GM12878 (cell line): Measurements from ENCODE around the gene NOTCH4. TPM values are rescaled to one million over a fixed set of nuclear protein-coding genes. Genes with fewer than 3 reads are reported as not detected.

ENCODE experiments used
- ATAC-seq: fragments of 200-7000 bp; cut with Tn5 transposase; 3 replicates; pipeline ENCODE4 v1.9.1; 2020; ENCODE audit warnings: mild to moderate bottlenecking, moderate library complexity
- BruUV-seq: library from RNA; stranded (reverse); fragments of 400-500 nt; replicated peaks from 2 replicates; lab custom pipeline; 2021; lab: Mats Ljungman, UMichigan
- CTCF ChIA-PET: fragments of 300-600 bp; sonication (Branson Sonifier 250); formaldehyde crosslinking; extraction: SDS; loops from one replicate; lab custom pipeline; 2021; ENCODE audit warnings: inconsistent platforms; lab: Yijun Ruan, JAX
- POLR2A ChIA-PET: fragments of 350-600 bp; formaldehyde crosslinking; extraction: SDS; loops from one replicate; lab custom pipeline; 2021; ENCODE audit warnings: inconsistent platforms; lab: Charles Lee
- RAD21 ChIA-PET: fragments of 300-600 bp; sonication (Branson Sonifier 250); formaldehyde crosslinking; loops from one replicate; lab custom pipeline; 2023; ENCODE audit warnings: antibody characterized with exemption; ENCODE audit not compliant: unreplicated experiment; lab: Charles Lee
- SMC1A ChIA-PET: fragments of 300-600 bp; sonication (Branson Sonifier 250); formaldehyde crosslinking; loops from one replicate; lab custom pipeline; 2023; ENCODE audit not compliant: unreplicated experiment, uncharacterized antibody; lab: Charles Lee
- DNase-seq: peaks from one replicate; pipeline ENCODE4 v3.0.0-alpha.2; 2011; ENCODE audit warnings: low read depth, low spot score
- FAIRE-seq: peaks from 3 replicates; lab custom pipeline; 2011; peaks lifted over from hg19 to GRCh38; lab: Jason Lieb, UNC
- H2AFZ ChIP-seq: 2 replicates; pipeline ENCODE4 v1.6.0; 2011; ENCODE audit warnings: low read depth, low read length, control low read depth; ENCODE audit not compliant: control insufficient read depth
- H3K27ac ChIP-seq: 2 replicates; pipeline ENCODE4 v1.5.1; 2011; ENCODE audit warnings: control low read depth; ENCODE audit not compliant: control insufficient read depth, insufficient read depth
- H3K27me3 ChIP-seq, 2 experiments: replicated peaks in 1 of 2; 2 replicates each; pipeline versions ENCODE4 v1.6.0 to v1.6.1; 2011; ENCODE audit warnings: low read length in 1 of 2; ENCODE audit not compliant: control insufficient read depth in 2 of 2, insufficient read depth in 2 of 2
- H3K36me3 ChIP-seq, 2 experiments: 2 replicates each; pipeline ENCODE4 v1.5.1; 2011; ENCODE audit warnings: low read length in 1 of 2; ENCODE audit not compliant: control insufficient read depth in 2 of 2, insufficient read depth in 2 of 2
- H3K4me1 ChIP-seq: 2 replicates; pipeline ENCODE4 v1.6.1; 2011; ENCODE audit warnings: mild to moderate bottlenecking, low read length, moderate library complexity, mixed read lengths; ENCODE audit not compliant: control insufficient read depth, insufficient read depth
- H3K4me2 ChIP-seq: 2 replicates; pipeline ENCODE4 v1.6.0; 2011; ENCODE audit warnings: control low read depth; ENCODE audit not compliant: control insufficient read depth, insufficient read depth
- H3K4me3 ChIP-seq: fragments of 200-600 bp; sonication (generic); 2 replicates; pipeline ENCODE4 v1.5.1; 2016
- H3K79me2 ChIP-seq: 2 replicates; pipeline ENCODE4 v1.6.0; 2011; ENCODE audit warnings: low read length; ENCODE audit not compliant: control insufficient read depth, insufficient read depth
- H3K9ac ChIP-seq: 2 replicates; pipeline ENCODE4 v1.8.0; 2011; ENCODE audit warnings: low read length, control low read depth, mixed read lengths; ENCODE audit not compliant: control insufficient read depth, insufficient read depth
- H3K9me3 ChIP-seq: replicated peaks from 3 replicates; pipeline ENCODE4 v1.5.1; 2011; ENCODE audit warnings: mild to moderate bottlenecking, low read length; ENCODE audit not compliant: control insufficient read depth, insufficient read depth
- H4K20me1 ChIP-seq: 2 replicates; pipeline ENCODE4 v1.6.0; 2011; ENCODE audit not compliant: control insufficient read depth, insufficient read depth
- BACH1 ChIP-seq: fragments of 450-650 bp; IDR thresholded peaks from 2 replicates; pipeline ENCODE4 v1.6.1; 2017; ENCODE audit warnings: mild to moderate bottlenecking, borderline replicate concordance
- CBX3 ChIP-seq: fragments of 200-600 bp; sonication (generic); IDR thresholded peaks from 2 replicates; pipeline ENCODE4 v1.6.1; 2016; ENCODE audit warnings: low read depth, borderline replicate concordance
- E2F8 ChIP-seq: fragments of 450-650 bp; IDR thresholded peaks from 2 replicates; pipeline ENCODE4 v1.6.1; 2018; ENCODE audit warnings: mild to moderate bottlenecking, low read depth, moderate library complexity; ENCODE audit not compliant: partially characterized antibody
- JUND ChIP-seq: IDR thresholded peaks from 2 replicates; pipeline ENCODE4 v1.6.1; 2012; ENCODE audit warnings: low read depth, mild to moderate bottlenecking, low read length, improper control_type of control experiment, moderate library complexity
- MLLT1 ChIP-seq: fragments of 450-650 bp; IDR thresholded peaks from 2 replicates; pipeline ENCODE4 v1.6.1; 2016; ENCODE audit warnings: mild to moderate bottlenecking
- NBN ChIP-seq: fragments of 450-650 bp; IDR thresholded peaks from 2 replicates; pipeline ENCODE4 v1.6.1; 2016
- POLR2AphosphoS5 ChIP-seq: IDR thresholded peaks from 2 replicates; pipeline ENCODE4 v1.6.1; 2011; ENCODE audit warnings: mild to moderate bottlenecking, low read length, inconsistent platforms
- RCOR1 ChIP-seq: conservative IDR thresholded peaks from 2 replicates; pipeline ENCODE4 v1.6.1; 2012; ENCODE audit warnings: low read depth, low read length, improper control_type of control experiment
- TAF1 ChIP-seq: IDR thresholded peaks from 2 replicates; pipeline ENCODE4 v1.6.1; 2011; ENCODE audit warnings: mild to moderate bottlenecking, low read depth, low read length, borderline replicate concordance
- ZNF687 ChIP-seq: fragments of 450-650 bp; IDR thresholded peaks from 2 replicates; pipeline ENCODE4 v1.6.1; 2017; ENCODE audit warnings: mild to moderate bottlenecking, moderate library complexity
- WGBS: methylation state at CpG from one replicate; pipeline ENCODE4 v1.1.6; 2016; ENCODE audit warnings: low lambda C conversion rate; ENCODE audit not compliant: insufficient replicate concordance, insufficient coverage; ENCODE audit errors: missing lambda C conversion rate; 5-methylcytosine and 5-hydroxymethylcytosine counted together
- in situ Hi-C: fragments of 300-500 bp; cut with MboI; formaldehyde crosslinking; loops from 9 replicates; pipeline ENCODE4 v1.14.3; 2018; ENCODE audit warnings: mixed read lengths
- intact Hi-C: fragments of 100-400 bp; cut with micrococcal nuclease; formaldehyde crosslinking; loops from one replicate; pipeline ENCODE4 v1.14.2; 2022; ENCODE audit not compliant: unreplicated experiment
- polyA plus RNA-seq, 11 experiments: library from polyadenylated mRNA; depleted of rRNA in 4 of 11; unstranded in 6 of 11; stranded (reverse) in 5 of 11; fragments of >200 nt; fragmentation: Nextera tagmentation in 4 of 11; fragmentation: Illumina TruSeq in 1 of 11; extraction: Ambion mirVana in 4 of 11; extraction: Trizol in 1 of 11; gene quantifications; 1 replicate in 1 of 11; 2 replicates in 10 of 11; pipeline versions ENCODE4 v1.2.1 to v1.2.3, GENCODE V29; 2011 to 2016; ENCODE audit warnings: inconsistent platforms in 2 of 11, missing spikeins in 2 of 11, low read depth in 1 of 11
- total RNA-seq, 4 experiments: library from RNA; depleted of rRNA in 3 of 4; stranded (reverse); fragments of >200 nt in 3 of 4; fragmentation: Illumina TruSeq in 1 of 4; extraction: Trizol in 1 of 4; gene quantifications; 2 replicates each; pipeline versions ENCODE4 v1.2.1 to v1.2.3, GENCODE V29; 2013 to 2021

NOTCH4 gene
- total and polyA plus RNA-seq, 10 of the 15 experiments (the other 5 are each of a cell fraction or from before 2014, with no cell fraction given) = 0.66 to 3.3 (median 1.4) TPM

GRCh38 chr6:32191696-32192607 lies 31.9 kb downstream of the NOTCH4 start (continued):
- no peak for TF ChIP-seq E2F8
- TF ChIP-seq RCOR1 = no peak
- no peak for TF ChIP-seq TAF1
- TF ChIP-seq JUND = no peak

GRCh38 chr6:32190911-32191677 lies 32.8 kb downstream of the NOTCH4 start:
- peaks cover 60% of the 10 kb centered on the region for H3K79me2 ChIP-seq
- H2AFZ ChIP-seq = no peak overlapping the region
- ChIA-PET SMC1A (interaction anchor here (4.2 to 4.3 kb wide), 2 partner anchors 13 to 62 kb away, joined by 24 to 41 read pairs; partner anchors contain the start of genes AGPAT1, ATF6B, FKBPL and RNF5), POLR2A (interaction anchor here (0.6 to 7.0 kb wide), 7 partner anchors 13 to 762 kb away, joined by 3 to 123 read pairs (median 4); partner anchors contain the start of genes AGPAT1, ATF6B, FKBPL and HLA-DMA), RAD21 (interaction anchor here (1.0 to 3.7 kb wide), 3 partner anchors 12 to 62 kb away, joined by 3 to 27 read pairs (median 7); partner anchors contain the start of genes ATF6B, FKBPL, PRRT1 and RNF5), CTCF (interaction anchor here (0.8 to 1.0 kb wide), 3 partner anchors 12 to 72 kb away, joined by 3 to 4 read pairs (median 3); no protein-coding TSS in a partner anchor)
- FAIRE-seq (no peak), DNase-seq (no peak), ATAC-seq (no peak)
- no peaks in the 10 kb centered on the region for H4K20me1 ChIP-seq
- 23% methylated on average over 8 of the region's 8 CpGs for WGBS
- intact Hi-C loops (loop anchor here (1.0 to 2.0 kb wide), 2 partner anchors 14 to 61 kb away; partner anchors contain the start of genes AGPAT1 and FKBPL), in situ Hi-C loops (no loop called here)
- peaks cover 36% of the 10 kb centered on the region for H3K4me1 ChIP-seq
- peak overlapping the region; percentile 99 for H3K9ac ChIP-seq
- H3K9me3 ChIP-seq = no peaks in the 10 kb centered on the region
- H3K4me2 ChIP-seq = peak overlapping the region; percentile 99
- peak overlapping the region; percentile 90 for H3K4me3 ChIP-seq
- 0 out of 2 replicates have a peak, but pooled peaks have one; percentile 14 for TF ChIP-seq ZNF687
- TF ChIP-seq MLLT1 = peak; percentile 67
- no peak for TF ChIP-seq CBX3
- 0 out of 2 replicates have a peak, but pooled peaks have one; percentile 20 for TF ChIP-seq BACH1
- TF ChIP-seq POLR2AphosphoS5 = 0 out of 2 replicates have a peak, but pooled peaks have one; percentile 13
- TF ChIP-seq NBN = no peak
- no peaks in the 10 kb centered on the region for H3K27me3 ChIP-seq
- peak overlapping the region; percentile 100 for H3K27ac ChIP-seq
- BruUV-seq = TSS peak; percentile 59
- H3K36me3 ChIP-seq = peaks cover 0 to 5% of the 10 kb centered on the region in 2 experiments; a peak in 3 of 4 replicates
